ENCODE results near the gene RBMS1. TPM values are rescaled to one million over a fixed set of nuclear protein-coding genes. Genes with fewer than 3 reads are reported as not detected.

RBMS1 gene
- total and polyA plus RNA-seq, 3 donors from 2014 or later, result 26.8 to 34.7 (median 30.0) TPM

DNA sequence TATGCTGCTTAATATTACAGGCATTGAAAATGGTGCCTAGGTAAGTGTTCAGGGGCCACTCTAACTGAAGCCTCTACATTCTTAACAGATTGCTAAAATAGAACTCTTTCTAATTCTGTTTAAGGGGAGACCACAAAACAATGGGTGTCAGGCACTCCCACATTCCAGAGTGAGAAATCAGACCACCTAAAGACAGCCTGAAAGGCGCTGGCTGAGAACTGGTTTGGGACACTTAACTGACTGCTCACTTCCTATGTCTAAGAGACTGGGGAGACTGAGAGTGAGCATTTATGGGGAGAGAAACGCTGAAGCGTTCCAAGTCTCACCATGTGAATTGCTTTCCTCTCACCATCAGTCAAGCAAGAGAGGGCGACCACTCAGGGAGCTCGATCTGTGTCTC is 184.7 kb downstream of the RBMS1 start:
- DNase-seq, result no peak
- Histone ChIP-seq H3K4me3 (no peak overlapping the region), H3K9me3 (no peaks in the 10 kb centered on the region), H3K36me3 (ENCODE audit: low read depth, missing control alignments) (no peaks in the 10 kb centered on the region), H3K27ac (no peak overlapping the region), H3K27me3 (no peaks in the 10 kb centered on the region), H3K4me1 (peaks cover 2% of the 10 kb centered on the region)
- 85 to 86% methylated on average over 5 of the region's 5 CpGs for WGBS, 2 donors
- intact Hi-C loops (cut with DNase I; ENCODE audit: low total_unique reads), result no loop called here
- no peak for TF ChIP-seq POLR2A (IDR thresholded peaks at IDR 0.05)

DNA sequence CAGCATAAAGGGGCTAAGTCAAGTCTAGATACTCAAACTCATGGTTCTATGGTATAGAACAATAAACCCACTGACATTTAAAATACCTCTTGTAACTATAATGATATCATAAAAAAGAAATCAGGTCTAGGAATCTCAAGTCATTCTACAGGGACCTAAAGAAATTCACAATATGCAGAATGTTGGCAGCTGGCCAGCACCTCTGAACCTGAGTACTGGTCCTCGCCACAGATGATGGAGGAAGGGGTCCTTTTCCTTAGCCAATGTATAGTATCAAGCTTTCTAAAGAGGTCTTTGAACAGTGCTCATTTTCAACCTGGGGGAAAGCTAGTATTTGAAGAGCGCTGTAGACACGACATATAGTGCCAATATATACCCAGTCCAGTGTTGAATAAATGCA is 185.1 kb downstream of the RBMS1 start:
- 93 to 95% methylated on average over 3 of the region's 3 CpGs for WGBS, 2 donors
- Histone ChIP-seq H3K36me3 (ENCODE audit: low read depth, missing control alignments) (no peaks in the 10 kb centered on the region), H3K27ac (no peak overlapping the region), H3K4me3 (no peak overlapping the region), H3K27me3 (no peaks in the 10 kb centered on the region), H3K4me1 (peaks cover 4% of the 10 kb centered on the region), H3K9me3 (no peaks in the 10 kb centered on the region)
- DNase-seq, result no peak
- intact Hi-C loops (cut with DNase I; ENCODE audit: low total_unique reads), result no loop called here
- TF ChIP-seq, protein P1, sequence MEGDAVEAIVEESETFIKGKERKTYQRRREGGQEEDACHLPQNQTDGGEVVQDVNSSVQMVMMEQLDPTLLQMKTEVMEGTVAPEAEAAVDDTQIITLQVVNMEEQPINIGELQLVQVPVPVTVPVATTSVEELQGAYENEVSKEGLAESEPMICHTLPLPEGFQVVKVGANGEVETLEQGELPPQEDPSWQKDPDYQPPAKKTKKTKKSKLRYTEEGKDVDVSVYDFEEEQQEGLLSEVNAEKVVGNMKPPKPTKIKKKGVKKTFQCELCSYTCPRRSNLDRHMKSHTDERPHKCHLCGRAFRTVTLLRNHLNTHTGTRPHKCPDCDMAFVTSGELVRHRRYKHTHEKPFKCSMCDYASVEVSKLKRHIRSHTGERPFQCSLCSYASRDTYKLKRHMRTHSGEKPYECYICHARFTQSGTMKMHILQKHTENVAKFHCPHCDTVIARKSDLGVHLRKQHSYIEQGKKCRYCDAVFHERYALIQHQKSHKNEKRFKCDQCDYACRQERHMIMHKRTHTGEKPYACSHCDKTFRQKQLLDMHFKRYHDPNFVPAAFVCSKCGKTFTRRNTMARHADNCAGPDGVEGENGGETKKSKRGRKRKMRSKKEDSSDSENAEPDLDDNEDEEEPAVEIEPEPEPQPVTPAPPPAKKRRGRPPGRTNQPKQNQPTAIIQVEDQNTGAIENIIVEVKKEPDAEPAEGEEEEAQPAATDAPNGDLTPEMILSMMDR (IDR thresholded peaks at IDR 0.05), result no peak
- TF ChIP-seq POLR2A (IDR thresholded peaks at IDR 0.05), result no peak

DNA sequence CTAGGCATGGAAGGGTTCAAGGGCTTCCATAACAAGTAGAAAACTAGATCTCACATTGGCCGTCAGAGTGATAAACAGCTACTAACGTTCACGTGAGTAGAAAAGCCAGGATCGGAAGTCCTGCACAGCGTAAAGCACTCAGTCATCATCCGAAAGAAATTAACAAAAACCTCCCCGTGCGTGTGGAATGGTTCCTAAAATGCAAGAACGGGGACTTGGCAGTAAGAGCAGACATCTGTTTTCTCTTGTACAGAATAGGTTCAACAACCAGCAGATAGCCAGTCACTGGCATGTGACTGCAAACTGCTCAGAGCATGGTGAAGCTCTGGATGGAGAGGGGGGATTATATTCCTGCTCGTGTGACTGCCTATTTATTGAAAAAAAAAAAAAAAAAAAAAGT is 186.6 kb downstream of the RBMS1 start:
- peak; percentile 66 for DNase-seq
- intact Hi-C loops (cut with DNase I; ENCODE audit: low total_unique reads), result no loop called here
- H3K27ac ChIP-seq, result peak overlapping the region in 1 of 2 donors; percentile 15
- peaks cover 6% of the 10 kb centered on the region for H3K4me1 ChIP-seq
- WGBS, 2 donors, result 50 to 65% methylated on average over 10 of the region's 10 CpGs
- H3K9me3 ChIP-seq, result no peaks in the 10 kb centered on the region
- H3K4me3 ChIP-seq, result no peak overlapping the region
- TF ChIP-seq, protein P1 (IDR thresholded peaks at IDR 0.05), result no peak
- no peak for TF ChIP-seq POLR2A (IDR thresholded peaks at IDR 0.05)
- H3K27me3 ChIP-seq, result no peaks in the 10 kb centered on the region
- no peaks in the 10 kb centered on the region for H3K36me3 ChIP-seq (ENCODE audit: low read depth, missing control alignments)

DNA sequence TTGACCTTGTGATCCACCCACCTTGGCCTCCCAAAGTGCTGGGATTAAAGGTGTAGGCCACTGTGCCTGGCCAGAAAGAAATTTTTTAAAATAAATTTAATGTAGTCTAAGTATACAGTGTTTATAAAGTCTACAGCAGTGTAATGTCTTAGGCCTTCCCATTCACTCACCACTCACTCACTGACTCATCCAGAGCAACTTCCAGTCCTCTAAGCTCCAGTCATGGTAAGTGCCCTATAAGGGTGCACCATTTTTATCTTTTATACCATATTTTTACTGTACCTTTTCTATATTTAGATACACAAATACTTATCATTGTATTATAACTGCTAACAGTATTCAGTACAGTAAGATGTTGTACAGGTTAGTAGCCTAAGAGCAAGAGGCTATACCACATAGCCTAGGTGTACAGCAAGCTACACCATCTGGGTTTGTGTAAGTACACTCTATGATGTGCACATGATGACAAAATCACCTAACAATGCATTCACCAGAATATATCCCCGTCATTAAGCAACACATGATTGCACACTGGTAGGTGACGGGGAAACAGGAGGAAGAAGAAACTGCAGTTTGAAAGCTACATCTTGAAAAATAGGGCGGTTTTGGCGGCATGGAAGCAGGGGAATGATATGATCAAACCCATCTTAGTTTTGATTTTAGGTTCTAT is 188.4 kb downstream of the RBMS1 start:
- H3K27me3 ChIP-seq, result no peaks in the 10 kb centered on the region
- H3K9me3 ChIP-seq, result no peaks in the 10 kb centered on the region
- peaks cover 6% of the 10 kb centered on the region for H3K4me1 ChIP-seq
- no peaks in the 10 kb centered on the region for H3K36me3 ChIP-seq (ENCODE audit: low read depth, missing control alignments)
- H3K27ac ChIP-seq, result no peak overlapping the region
- no peak overlapping the region for H3K4me3 ChIP-seq
- no peak for TF ChIP-seq POLR2A (IDR thresholded peaks at IDR 0.05)
- TF ChIP-seq, protein P1 (IDR thresholded peaks at IDR 0.05), result no peak
- DNase-seq, result no peak
- intact Hi-C loops (cut with DNase I; ENCODE audit: low total_unique reads), result no loop called here
- WGBS, 2 donors, result 93 to 97% methylated on average over 4 of the region's 4 CpGs

DNA sequence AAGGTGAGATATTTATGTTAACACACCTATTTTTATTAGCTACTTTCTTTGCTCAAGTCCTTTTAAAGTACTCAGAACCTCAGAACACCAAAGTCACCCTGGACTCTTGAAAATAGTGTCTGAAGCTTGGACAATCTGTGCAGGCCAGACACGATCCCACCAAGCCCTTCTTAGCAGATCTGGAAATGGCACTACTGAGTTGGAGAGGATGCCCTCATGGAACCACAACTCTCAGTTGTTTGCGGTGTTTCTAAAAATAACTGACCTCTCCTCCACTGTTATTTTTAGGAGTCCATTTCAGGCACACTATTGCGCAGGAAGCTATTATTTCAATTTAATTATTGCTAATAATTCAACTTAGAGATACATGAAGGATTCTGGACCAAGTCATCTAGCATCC is 190.1 kb downstream of the RBMS1 start:
- intact Hi-C loops (cut with DNase I; ENCODE audit: low total_unique reads), result no loop called here
- 80 to 81% methylated on average over 3 of the region's 3 CpGs for WGBS, 2 donors
- H3K4me3 ChIP-seq, result no peak overlapping the region

More for the DNA sequence above, 190.1 kb downstream of the RBMS1 start:
- no peak for DNase-seq
- H3K27me3 ChIP-seq, result no peaks in the 10 kb centered on the region
- H3K9me3 ChIP-seq, result no peaks in the 10 kb centered on the region
- no peak for TF ChIP-seq POLR2A (IDR thresholded peaks at IDR 0.05)
- TF ChIP-seq, protein P1 (IDR thresholded peaks at IDR 0.05), result no peak
- H3K36me3 ChIP-seq (ENCODE audit: low read depth, missing control alignments), result no peaks in the 10 kb centered on the region
- H3K4me1 ChIP-seq, result peaks cover 6% of the 10 kb centered on the region
- H3K27ac ChIP-seq, result no peak overlapping the region
